PC-9 (cell line): ENCODE results near the gene SLC22A12. TPM values are rescaled to one million over a fixed set of nuclear protein-coding genes. Genes with fewer than 3 reads are reported as not detected.

Experiments
- BruUV-seq: library from RNA; stranded (reverse); fragments of 400-500 nt; replicated peaks from 2 replicates; lab custom pipeline; 2021; lab: Mats Ljungman, UMichigan
- CTCF ChIA-PET: fragments of 300-600 bp; sonication (Branson Sonifier 250); formaldehyde crosslinking; loops from one replicate; lab custom pipeline; 2022; ENCODE audit warnings: antibody characterized with exemption; lab: Charles Lee
- POLR2A ChIA-PET: fragments of 300-600 bp; sonication (Branson Sonifier 250); formaldehyde crosslinking; loops from one replicate; lab custom pipeline; 2022; ENCODE audit warnings: antibody characterized with exemption; ENCODE audit not compliant: unreplicated experiment; lab: Charles Lee
- DNase-seq, 2 experiments: peaks; one replicate each; pipeline versions ENCODE4 v3.0.0 to v3.0.0-alpha.2; 2015 to 2022; ENCODE audit warnings: mixed read lengths in 1 of 2
- H2AFZ ChIP-seq: fragments of 200-600 bp; sonication (generic); 2 replicates; pipeline ENCODE4 v1.8.1; 2017; ENCODE audit warnings: antibody characterized with exemption
- H3F3A ChIP-seq: fragments of 200-600 bp; sonication (generic); 2 replicates; pipeline ENCODE4 v1.8.1; 2017; ENCODE audit warnings: antibody characterized with exemption, mild to moderate bottlenecking, low read depth; ENCODE audit not compliant: insufficient read depth
- H3K27ac ChIP-seq: fragments of 200-600 bp; sonication (generic); 2 replicates; pipeline ENCODE4 v1.6.1; 2016; ENCODE audit warnings: mixed run types
- H3K27me3 ChIP-seq: fragments of 200-600 bp; sonication (generic); 2 replicates; pipeline ENCODE4 v1.6.1; 2016; ENCODE audit warnings: low read depth, mixed run types; ENCODE audit not compliant: insufficient read depth
- H3K36me3 ChIP-seq: fragments of 200-600 bp; sonication (generic); 2 replicates; pipeline ENCODE4 v1.6.1; 2016; ENCODE audit warnings: low read depth, mixed run types
- H3K4me1 ChIP-seq: fragments of 200-600 bp; sonication (generic); replicated peaks from 2 replicates; pipeline ENCODE4 v1.6.1; 2016; ENCODE audit warnings: mixed run types; ENCODE audit not compliant: insufficient read depth
- H3K4me2 ChIP-seq: fragments of 200-600 bp; sonication (generic); 2 replicates; pipeline ENCODE4 v1.6.1; 2017; ENCODE audit warnings: mixed run types
- H3K4me3 ChIP-seq: fragments of 200-600 bp; sonication (generic); 2 replicates; pipeline ENCODE4 v1.6.1; 2016; ENCODE audit warnings: mixed run types
- H3K79me2 ChIP-seq: fragments of 200-600 bp; sonication (generic); 2 replicates; pipeline ENCODE4 v1.6.1; 2017; ENCODE audit warnings: low read depth, mixed run types
- H3K9me2 ChIP-seq: fragments of 200-600 bp; sonication (generic); 2 replicates; pipeline ENCODE4 v1.8.1; 2017; ENCODE audit warnings: mild to moderate bottlenecking; ENCODE audit not compliant: insufficient read depth
- H3K9me3 ChIP-seq: fragments of 200-600 bp; sonication (generic); 2 replicates; pipeline ENCODE4 v1.8.1; 2016; ENCODE audit warnings: low read depth; ENCODE audit not compliant: insufficient read depth
- H4K20me1 ChIP-seq: fragments of 200-600 bp; sonication (generic); 2 replicates; pipeline ENCODE4 v1.8.1; 2017; ENCODE audit not compliant: insufficient read depth
- CTCF ChIP-seq: fragments of 200-600 bp; sonication (generic); conservative IDR thresholded peaks from 2 replicates; pipeline ENCODE4 v1.6.1; 2017; ENCODE audit warnings: mixed run types, antibody characterized with exemption, mild to moderate bottlenecking, moderate library complexity
- EZH2 ChIP-seq: fragments of 200-600 bp; sonication (generic); IDR thresholded peaks from 2 replicates; pipeline ENCODE4 v1.8.0; 2017; ENCODE audit warnings: antibody characterized with exemption, low read depth
- intact Hi-C: fragments of 100-400 bp; cut with micrococcal nuclease; formaldehyde crosslinking; loops from one replicate; pipeline ENCODE4 v1.10.0; 2022; ENCODE audit not compliant: unreplicated experiment
- total RNA-seq: library from RNA; stranded (reverse); gene quantifications from 2 replicates; pipeline ENCODE4 v1.2.3, GENCODE V29; 2021

SLC22A12 gene
- total RNA-seq, 1 experiment from 2014 or later = not detected

GRCh38 chr11:64628596-64628995, 37.6 kb downstream of the SLC22A12 start:
- no peaks in the 10 kb centered on the region for H3K9me2 ChIP-seq
- intact Hi-C loops = no loop called here
- DNase-seq = no peak
- TF ChIP-seq CTCF = no peak
- TF ChIP-seq EZH2 = no peak
- no peak overlapping the region for H3K27ac ChIP-seq
- H3K79me2 ChIP-seq = no peaks in the 10 kb centered on the region
- H3K4me2 ChIP-seq = no peak overlapping the region
- H3K36me3 ChIP-seq = no peaks in the 10 kb centered on the region
- no peak overlapping the region for H3K4me3 ChIP-seq
- no peaks in the 10 kb centered on the region for H4K20me1 ChIP-seq
- H3K4me1 ChIP-seq = no peaks in the 10 kb centered on the region
- no peak overlapping the region for H2AFZ ChIP-seq
- ChIA-PET CTCF (no interaction called here), POLR2A (no interaction called here)
- peaks cover 43% of the 10 kb centered on the region for H3K27me3 ChIP-seq
- no TSS peak for BruUV-seq
- no peaks in the 10 kb centered on the region for H3K9me3 ChIP-seq
- no peaks in the 10 kb centered on the region for H3F3A ChIP-seq

- Histone ChIP-seq H3F3A (no peaks in the 10 kb centered on the region), H3K27ac (no peak overlapping the region), H3K79me2 (no peaks in the 10 kb centered on the region), H2AFZ (no peak overlapping the region), H3K4me3 (no peak overlapping the region), H3K9me3 (no peaks in the 10 kb centered on the region), H3K27me3 (peaks cover 48% of the 10 kb centered on the region), H3K36me3 (no peaks in the 10 kb centered on the region), H3K9me2 (no peaks in the 10 kb centered on the region), H3K4me1 (no peaks in the 10 kb centered on the region), H4K20me1 (no peaks in the 10 kb centered on the region), H3K4me2 (no peak overlapping the region)
- DNase-seq = no peak
- ChIA-PET POLR2A (no interaction called here), CTCF (no interaction called here)
- TF ChIP-seq CTCF (no peak), EZH2 (no peak)
- intact Hi-C loops = no loop called here
- BruUV-seq = no TSS peak
Measured at GRCh38 chr11:64629103-64629502, 38.1 kb downstream of the SLC22A12 start.

GRCh38 chr11:64629796-64630562, 39.0 kb downstream of the SLC22A12 start:
- no peak for DNase-seq
- peaks cover 51% of the 10 kb centered on the region for H3K27me3 ChIP-seq
- H3K9me2 ChIP-seq = no peaks in the 10 kb centered on the region
- no peaks in the 10 kb centered on the region for H3K36me3 ChIP-seq
- no peaks in the 10 kb centered on the region for H4K20me1 ChIP-seq
- no peaks in the 10 kb centered on the region for H3F3A ChIP-seq
- H3K9me3 ChIP-seq = no peaks in the 10 kb centered on the region
- CTCF ChIA-PET = interaction anchor here (0.6 kb wide), 1 partner anchor 59 kb away, joined by 7 read pairs; no protein-coding TSS in a partner anchor
- no peaks in the 10 kb centered on the region for H3K79me2 ChIP-seq
- no peak for TF ChIP-seq EZH2
- TF ChIP-seq CTCF = no peak
- no peak overlapping the region for H2AFZ ChIP-seq
- POLR2A ChIA-PET = no interaction called here
- BruUV-seq = no TSS peak
- no peaks in the 10 kb centered on the region for H3K4me1 ChIP-seq
- no peak overlapping the region for H3K4me3 ChIP-seq
- intact Hi-C loops = no loop called here
- no peak overlapping the region for H3K4me2 ChIP-seq
- no peak overlapping the region for H3K27ac ChIP-seq
